GM18517 (cell line): Measurements from ENCODE around the gene ASB5.
"Not testable (repeated sequence)": the region's sequence is repeated elsewhere in the genome, so short reads cannot be mapped to it uniquely, and the experiment has no call there.

Experiments
- ATAC-seq: cut with Tn5 transposase; IDR thresholded peaks from one replicate; pipeline ENCODE4 v1.9.1; 2021; ENCODE audit warnings: mild to moderate bottlenecking, moderate library complexity; ENCODE audit not compliant: unreplicated experiment

ASB5 gene

GRCh38 chr4:176279560-176279959 lies 10.5 kb upstream of the ASB5 start:
- not testable (repeated sequence) for ATAC-seq

DNA sequence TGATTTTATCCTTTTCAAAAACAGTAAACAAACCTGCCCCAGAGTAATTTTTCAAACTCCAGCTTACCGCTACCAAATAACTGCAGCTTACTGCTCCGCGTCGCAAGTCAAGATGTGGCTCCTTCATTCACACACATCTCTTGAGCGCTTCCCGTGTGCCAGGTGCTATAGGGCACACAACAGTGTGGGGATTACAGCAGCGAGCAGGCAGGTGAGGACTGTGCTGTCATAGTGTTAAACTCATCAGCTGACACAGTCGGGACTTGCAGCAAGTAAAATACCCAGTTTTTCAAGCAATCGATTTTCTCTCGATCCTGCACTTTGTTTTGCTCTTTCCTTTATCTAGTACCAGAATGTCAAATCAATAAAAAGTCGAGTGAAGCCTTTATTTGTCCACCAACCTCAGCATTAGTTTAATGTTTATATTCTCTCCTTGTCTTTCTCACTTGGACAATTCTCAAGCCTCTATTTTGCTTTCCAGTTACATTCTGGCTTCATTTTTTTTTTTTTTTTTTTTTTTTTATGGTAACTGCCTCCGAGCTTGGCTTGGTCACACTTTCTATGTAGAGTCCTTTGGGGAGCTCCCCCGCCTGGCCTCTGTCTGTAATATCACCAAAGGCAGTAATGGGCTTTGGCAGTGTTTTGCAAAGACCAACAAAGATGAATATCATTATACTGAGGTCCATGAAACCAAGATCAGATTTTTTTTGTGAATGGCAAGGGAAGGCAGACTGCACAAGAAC lies 8.3 kb upstream of the ASB5 start:
- ATAC-seq: peak; percentile 74

DNA sequence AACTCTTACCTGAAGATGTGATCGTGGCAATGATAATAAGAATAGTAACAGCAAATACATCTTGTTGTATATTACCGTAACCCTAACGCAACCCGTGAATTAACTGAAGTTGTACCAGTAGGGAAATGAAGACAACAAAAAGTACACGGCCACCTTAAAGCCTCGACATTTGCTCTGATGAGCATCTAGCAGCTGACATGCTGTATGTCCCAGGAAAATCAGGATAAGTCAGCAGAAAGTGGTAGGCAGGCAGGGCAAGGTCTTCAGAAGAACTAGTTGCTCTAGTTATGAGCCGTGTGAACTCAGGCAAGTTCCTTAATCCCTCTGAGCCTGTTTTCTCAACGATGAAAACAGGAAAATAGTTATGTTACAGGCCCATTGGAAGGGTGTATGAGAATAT lies 7.7 kb upstream of the ASB5 start:
- ATAC-seq: no peak

DNA sequence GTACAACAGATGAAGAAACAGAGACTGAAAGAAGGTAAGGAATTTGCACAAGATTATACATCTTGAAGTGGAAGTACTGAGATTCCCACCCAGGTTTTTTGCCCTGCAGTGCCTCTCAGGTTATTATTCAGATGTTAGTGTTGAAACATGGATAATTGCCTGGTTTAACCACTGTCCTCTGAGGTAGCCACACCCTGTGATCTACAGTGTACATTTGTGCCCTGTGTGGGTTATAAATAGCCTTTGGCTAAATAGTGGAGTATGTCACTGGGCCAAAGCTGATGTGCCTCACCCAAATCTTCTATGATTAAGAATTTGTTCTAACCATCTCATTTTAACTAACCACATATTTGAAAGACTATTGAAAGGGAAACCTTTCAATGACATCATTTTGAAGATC lies 5.4 kb upstream of the ASB5 start:
- ATAC-seq: no peak

GRCh38 chr4:176273736-176274135 lies 4.7 kb upstream of the ASB5 start:
- no peak for ATAC-seq

DNA sequence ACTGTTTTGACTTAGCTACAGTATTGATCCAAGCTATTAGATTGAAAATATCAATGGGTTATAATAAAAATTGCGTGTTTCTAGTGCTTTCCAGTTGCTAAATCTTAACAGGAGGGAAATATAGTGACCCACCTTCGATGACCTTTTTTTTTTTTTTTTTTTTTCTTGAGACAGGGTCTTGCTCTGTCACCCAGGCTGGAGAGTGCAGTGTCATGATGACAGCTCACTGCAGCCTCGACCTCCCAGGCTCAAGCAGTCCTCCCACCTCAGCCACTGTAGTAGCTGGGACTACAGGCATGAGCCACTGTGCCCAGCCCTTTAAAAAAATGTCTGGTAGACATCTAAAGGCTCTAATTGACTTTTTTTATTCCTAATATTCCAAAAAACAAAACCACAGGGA lies 3.8 kb upstream of the ASB5 start:
- ATAC-seq: no peak

DNA sequence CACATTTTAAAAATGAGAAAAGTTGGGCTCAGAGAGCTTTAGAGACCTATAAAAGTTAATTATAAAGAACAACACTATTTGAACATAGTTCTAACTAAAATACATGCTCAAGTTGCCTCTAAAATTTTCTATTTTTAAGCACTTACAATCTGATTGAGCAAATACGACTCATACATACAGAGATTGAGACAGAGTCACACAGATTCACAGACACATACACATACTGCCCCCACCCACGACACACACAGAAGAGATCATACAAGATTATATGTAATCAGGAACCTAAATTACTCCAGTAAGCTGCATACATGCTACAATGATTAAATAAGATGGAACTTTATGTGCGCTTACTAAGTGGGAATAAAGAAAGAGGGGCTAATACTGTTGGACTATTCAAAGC lies 2.7 kb upstream of the ASB5 start:
- no peak for ATAC-seq

- ATAC-seq: no peak
These were observed 1.6 kb upstream of the ASB5 start for GRCh38 chr4:176270669-176271068.

GRCh38 chr4:176266026-176266425 lies 3.0 kb downstream of the ASB5 start:
- ATAC-seq: no peak

- peak; percentile 77 for ATAC-seq
These were observed 6.8 kb downstream of the ASB5 start for GRCh38 chr4:176262243-176262642.

DNA sequence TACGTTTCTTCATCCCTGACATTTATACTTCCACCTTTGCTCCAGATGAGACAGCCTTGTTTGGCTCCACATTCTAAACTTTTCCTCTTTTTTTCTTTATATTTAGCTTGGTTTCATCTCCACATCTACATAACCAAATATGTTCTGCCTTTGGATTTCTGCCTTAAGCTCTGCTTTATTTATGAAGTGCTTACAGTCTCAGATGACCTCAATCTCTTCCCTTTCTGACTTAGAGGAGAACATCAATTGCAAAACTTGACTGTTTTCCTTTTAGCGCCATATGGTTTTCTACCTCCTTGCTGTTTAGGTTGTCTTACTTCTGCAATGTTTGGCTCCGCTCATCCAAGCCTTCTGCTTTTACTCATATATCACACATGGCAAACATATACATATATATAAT lies 7.5 kb downstream of the ASB5 start:
- no peak for ATAC-seq

GRCh38 chr4:176261018-176261417 lies 8.0 kb downstream of the ASB5 start:
- ATAC-seq: no peak

GRCh38 chr4:176259330-176260090 lies 9.5 kb downstream of the ASB5 start:
- no peak for ATAC-seq

- ATAC-seq: no peak
These were observed 10.9 kb downstream of the ASB5 start for GRCh38 chr4:176258135-176258534.

DNA sequence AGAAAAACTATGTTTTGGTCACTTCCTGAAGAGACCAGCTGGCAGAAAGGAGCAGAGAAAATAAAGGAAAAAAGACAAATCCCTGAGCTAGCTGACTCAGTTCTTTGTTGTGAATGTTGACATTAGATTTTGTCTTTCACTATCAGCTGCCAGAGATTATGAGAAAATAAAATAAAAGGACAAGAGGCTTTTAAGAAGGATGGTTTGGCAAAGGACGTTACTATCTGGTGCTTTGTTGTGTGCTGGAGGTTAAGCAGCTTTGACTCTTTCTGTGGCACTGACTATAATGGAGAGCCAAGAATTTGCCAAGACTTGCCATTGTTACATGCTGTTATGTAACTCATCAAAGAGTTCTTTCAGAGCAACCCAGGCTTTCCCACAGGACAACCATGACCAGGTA lies 12.1 kb downstream of the ASB5 start:
- ATAC-seq: no peak

- ATAC-seq: no peak
These were observed 26.2 kb downstream of the ASB5 start for GRCh38 chr4:176242764-176243347.

DNA sequence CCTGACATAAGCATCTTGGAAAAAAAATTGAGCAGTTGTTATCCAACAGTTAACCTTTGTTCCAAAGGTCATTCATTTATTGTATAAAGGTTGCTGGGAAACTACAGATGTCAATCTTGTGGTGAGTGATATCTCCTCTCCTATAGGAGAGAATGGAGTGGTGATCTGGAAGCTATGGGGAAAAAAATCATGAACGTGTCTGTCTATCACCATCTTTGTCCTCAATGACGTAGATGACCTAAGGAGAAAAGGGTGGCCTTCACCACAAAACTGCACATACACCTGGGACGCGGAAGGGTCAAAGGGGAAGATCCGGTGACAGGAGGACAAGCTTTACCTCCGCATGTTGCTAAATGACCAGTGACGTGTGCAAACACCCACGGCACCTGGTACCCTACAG lies 27.3 kb downstream of the ASB5 start:
- no peak for ATAC-seq

GRCh38 chr4:176238826-176239225 lies 30.2 kb downstream of the ASB5 start:
- ATAC-seq: no peak

DNA sequence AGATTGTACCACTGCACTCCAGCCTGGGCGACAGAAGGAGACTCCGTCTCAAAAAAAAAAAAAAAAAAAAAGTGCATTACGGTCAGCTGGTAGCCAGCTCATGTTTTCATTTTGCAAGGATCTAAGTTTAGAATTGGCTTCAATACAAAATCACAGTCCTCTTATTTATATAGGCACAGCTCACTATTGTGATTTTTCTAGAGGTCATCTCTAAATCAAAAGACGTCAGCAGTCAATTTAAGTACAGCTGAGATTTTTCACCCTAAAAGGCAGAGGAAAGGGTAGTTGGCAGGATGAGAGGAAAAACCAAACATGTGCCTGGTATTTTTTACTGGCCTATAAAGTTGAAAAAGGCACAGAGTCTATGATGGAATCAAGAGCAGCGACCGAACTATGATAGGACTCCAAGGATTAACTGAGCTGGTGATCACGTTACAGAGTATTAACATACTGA lies 30.8 kb downstream of the ASB5 start:
- no peak for ATAC-seq

GRCh38 chr4:176236946-176237345 lies 32.1 kb downstream of the ASB5 start:
- no peak for ATAC-seq

DNA sequence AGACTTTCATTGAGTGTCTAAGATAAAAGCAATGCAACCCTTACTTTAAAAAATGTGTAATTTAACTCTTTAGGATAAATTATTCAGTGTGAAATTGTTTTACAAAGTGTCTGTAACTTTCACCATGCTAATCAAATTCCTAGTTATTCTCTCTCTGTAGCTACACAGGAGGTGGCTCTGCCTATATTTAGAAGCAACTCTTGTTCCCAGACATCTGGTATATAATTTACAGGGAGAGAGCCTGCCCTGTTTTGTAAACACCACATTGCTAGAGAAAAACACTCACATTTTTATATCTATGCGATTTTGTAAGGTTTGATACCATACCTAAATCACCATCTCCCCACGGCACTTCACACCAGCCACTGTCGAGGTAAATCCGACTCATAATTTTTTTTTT lies 38.2 kb downstream of the ASB5 start:
- ATAC-seq: no peak

DNA sequence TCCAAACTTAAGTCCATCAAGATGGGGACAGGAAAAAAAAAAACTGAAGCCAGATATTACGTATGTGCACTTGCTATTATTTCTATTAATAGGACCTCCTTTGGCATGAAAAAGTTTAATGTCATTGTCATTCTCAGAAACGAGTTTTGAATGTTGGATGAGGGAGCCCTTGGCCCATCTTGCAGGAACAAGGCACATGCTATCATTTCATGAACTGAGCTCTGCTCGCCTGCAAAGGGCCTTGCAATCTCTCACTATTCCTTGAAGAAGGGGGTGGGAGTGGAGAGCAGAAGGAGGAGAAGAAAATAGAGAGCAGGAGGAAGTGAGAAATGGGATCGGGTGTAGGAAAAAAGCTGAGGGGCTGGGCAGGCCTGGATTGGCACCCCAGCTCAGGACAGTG lies 39.4 kb downstream of the ASB5 start:
- no peak for ATAC-seq
